Measurements from ENCODE around the gene NSD1. TPM values are rescaled to one million over a fixed set of nuclear protein-coding genes. Genes with fewer than 3 reads are reported as not detected.

Gene NSD1
- total RNA-seq, 3 donors from 2014 or later, result 59.3 to 103 (median 69.7) TPM

DNA sequence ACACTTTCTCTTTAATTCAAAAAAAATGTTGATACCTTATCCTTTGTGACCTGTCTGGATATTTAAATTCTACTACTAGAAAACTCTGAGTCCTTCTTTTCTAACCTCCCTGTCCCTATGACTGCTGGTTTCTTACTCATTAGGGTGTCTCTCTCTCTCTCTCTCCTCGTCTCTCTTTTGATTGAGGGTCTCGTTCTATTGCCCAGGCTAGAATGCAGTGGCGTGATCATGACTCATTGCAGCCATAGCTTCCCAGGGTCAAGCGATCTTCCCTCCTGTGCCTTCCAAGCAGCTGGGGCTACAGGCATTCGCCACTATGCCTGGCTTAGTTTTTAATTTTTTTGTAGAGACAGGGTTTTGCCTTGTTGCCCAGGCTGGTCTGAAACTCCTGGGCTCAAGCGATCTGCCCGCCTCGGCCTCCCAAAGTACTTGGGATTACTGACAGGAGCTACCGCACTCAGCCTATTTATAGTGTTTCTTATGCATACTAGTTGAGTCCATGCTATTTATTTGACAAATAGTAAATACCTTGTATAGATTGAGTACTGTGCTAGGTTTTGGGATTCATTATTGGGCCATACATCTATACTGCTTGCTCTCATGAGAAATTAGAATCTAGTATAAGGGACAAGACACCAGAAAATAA is 61.9 kb downstream of the NSD1 start:
- TF ChIP-seq, protein P1, sequence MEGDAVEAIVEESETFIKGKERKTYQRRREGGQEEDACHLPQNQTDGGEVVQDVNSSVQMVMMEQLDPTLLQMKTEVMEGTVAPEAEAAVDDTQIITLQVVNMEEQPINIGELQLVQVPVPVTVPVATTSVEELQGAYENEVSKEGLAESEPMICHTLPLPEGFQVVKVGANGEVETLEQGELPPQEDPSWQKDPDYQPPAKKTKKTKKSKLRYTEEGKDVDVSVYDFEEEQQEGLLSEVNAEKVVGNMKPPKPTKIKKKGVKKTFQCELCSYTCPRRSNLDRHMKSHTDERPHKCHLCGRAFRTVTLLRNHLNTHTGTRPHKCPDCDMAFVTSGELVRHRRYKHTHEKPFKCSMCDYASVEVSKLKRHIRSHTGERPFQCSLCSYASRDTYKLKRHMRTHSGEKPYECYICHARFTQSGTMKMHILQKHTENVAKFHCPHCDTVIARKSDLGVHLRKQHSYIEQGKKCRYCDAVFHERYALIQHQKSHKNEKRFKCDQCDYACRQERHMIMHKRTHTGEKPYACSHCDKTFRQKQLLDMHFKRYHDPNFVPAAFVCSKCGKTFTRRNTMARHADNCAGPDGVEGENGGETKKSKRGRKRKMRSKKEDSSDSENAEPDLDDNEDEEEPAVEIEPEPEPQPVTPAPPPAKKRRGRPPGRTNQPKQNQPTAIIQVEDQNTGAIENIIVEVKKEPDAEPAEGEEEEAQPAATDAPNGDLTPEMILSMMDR (IDR thresholded peaks at IDR 0.05), result no peak
- intact Hi-C loops (cut with DNase I, micrococcal nuclease), result no loop called here

DNA sequence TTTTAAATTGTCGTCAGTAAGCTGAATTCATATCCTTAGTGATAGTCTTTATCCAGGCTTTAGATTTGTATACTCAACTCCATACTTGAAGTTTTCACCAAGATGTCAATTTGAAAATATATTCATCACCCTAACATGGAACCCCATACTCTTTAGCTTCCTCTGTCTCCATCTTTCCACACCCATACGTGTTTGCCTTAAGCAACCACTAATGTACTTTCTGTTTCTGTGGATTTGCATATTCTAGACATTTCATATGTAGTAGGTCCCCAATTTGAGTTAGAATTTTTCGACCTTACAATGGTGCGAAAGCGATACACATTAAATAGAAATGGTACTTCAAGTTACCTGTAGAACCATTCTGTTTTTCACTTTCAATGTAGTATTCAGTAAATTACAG is 65.2 kb downstream of the NSD1 start:
- TF ChIP-seq, protein P1 (IDR thresholded peaks at IDR 0.05), result no peak
- Histone ChIP-seq H3K4me1 (ENCODE audit: low read depth) (no peaks in the 10 kb centered on the region), H3K4me3 (no peak overlapping the region), H3K9me3 (no peaks in the 10 kb centered on the region), H3K36me3 (ENCODE audit: low read depth) (no peaks in the 10 kb centered on the region)
- intact Hi-C loops (cut with DNase I, micrococcal nuclease), result no loop called here
- ATAC-seq, result no peak
- DNase-seq, result no peak

More for the DNA sequence above, 61.9 kb downstream of the NSD1 start:
- no peaks in the 10 kb centered on the region for H3K4me1 ChIP-seq (ENCODE audit: low read depth)
- H3K36me3 ChIP-seq (ENCODE audit: low read depth), result no peaks in the 10 kb centered on the region
- DNase-seq (no peak), ATAC-seq (no peak)
- no peak overlapping the region for H3K4me3 ChIP-seq
- H3K9me3 ChIP-seq, result no peaks in the 10 kb centered on the region

DNA sequence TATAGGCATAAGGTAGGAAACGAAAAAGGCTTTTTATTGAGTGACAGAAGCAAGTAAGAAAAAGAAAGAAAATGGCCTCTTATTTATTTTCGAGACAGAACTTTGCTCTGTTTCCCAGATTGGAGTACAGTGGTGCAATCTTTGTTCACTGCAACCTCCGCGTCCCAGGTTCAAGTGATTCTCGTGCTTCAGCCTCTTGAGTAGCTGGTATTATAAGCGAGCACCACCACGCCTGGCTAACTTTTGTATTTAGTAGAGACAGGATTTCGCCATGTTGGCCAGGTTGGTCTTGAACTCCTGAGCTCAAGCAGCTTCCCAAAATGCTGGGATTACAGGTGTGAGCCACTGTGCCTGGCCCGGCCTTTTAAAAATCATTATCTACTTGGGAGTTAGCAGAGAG is 70.7 kb downstream of the NSD1 start:
- intact Hi-C loops (cut with DNase I, micrococcal nuclease), result no loop called here
- TF ChIP-seq, protein P1 (IDR thresholded peaks at IDR 0.05), result no peak
- H3K36me3 ChIP-seq (ENCODE audit: low read depth), result peaks cover 5% of the 10 kb centered on the region

DNA sequence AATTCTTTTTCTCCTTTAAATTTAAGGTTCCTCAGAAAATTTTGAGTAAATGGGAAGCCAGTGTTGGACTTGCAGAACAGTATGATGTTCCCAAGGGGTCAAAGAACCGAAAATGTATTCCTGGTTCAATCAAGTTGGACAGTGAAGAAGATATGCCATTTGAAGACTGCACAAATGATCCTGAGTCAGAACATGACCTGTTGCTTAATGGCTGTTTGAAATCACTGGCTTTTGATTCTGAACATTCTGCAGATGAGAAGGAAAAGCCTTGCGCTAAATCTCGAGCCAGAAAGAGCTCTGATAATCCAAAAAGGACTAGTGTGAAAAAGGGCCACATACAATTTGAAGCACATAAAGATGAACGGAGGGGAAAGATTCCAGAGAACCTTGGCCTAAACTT is 76.0 kb downstream of the NSD1 start:
- Histone ChIP-seq H3K4me1 (ENCODE audit: low read depth) (no peaks in the 10 kb centered on the region), H3K9me3 (no peaks in the 10 kb centered on the region), H3K36me3 (ENCODE audit: low read depth) (peaks cover 5% of the 10 kb centered on the region), H3K4me3 (no peak overlapping the region)
- TF ChIP-seq, protein P1 (IDR thresholded peaks at IDR 0.05), result no peak
- DNase-seq, result no peak
- no peak for ATAC-seq
- intact Hi-C loops (cut with DNase I, micrococcal nuclease), result no loop called here

More for the DNA sequence above, 70.7 kb downstream of the NSD1 start:
- no peaks in the 10 kb centered on the region for H3K4me1 ChIP-seq (ENCODE audit: low read depth)
- no peak for ATAC-seq
- H3K4me3 ChIP-seq, result no peak overlapping the region
- H3K9me3 ChIP-seq, result no peaks in the 10 kb centered on the region
- DNase-seq, result no peak

DNA sequence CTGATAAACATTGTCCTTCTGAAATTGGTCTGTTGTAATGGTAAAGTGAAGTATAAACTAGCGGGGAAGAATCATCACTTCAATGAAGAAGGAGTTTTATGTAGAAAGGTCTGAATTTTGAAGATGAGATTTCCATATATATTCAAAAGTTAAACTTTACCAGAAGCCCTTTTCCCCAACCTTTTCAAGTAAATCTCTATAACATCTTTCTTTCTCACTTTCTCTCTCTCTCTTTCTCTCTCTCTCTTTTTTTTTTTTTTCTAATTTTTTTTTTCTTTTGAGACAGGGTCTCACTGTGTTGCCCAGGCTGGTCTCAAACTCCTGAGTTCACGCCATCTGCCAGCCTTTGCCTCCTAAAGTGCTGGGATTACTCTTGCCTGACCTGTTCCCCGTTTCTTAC is 78.7 kb downstream of the NSD1 start:
- TF ChIP-seq, protein P1 (IDR thresholded peaks at IDR 0.05), result no peak
- no peak for ATAC-seq
- Histone ChIP-seq H3K4me3 (no peak overlapping the region), H3K36me3 (ENCODE audit: low read depth) (no peaks in the 10 kb centered on the region), H3K9me3 (no peaks in the 10 kb centered on the region), H3K4me1 (ENCODE audit: low read depth) (no peaks in the 10 kb centered on the region)
- no peak for DNase-seq
- intact Hi-C loops (cut with DNase I, micrococcal nuclease), result no loop called here

DNA sequence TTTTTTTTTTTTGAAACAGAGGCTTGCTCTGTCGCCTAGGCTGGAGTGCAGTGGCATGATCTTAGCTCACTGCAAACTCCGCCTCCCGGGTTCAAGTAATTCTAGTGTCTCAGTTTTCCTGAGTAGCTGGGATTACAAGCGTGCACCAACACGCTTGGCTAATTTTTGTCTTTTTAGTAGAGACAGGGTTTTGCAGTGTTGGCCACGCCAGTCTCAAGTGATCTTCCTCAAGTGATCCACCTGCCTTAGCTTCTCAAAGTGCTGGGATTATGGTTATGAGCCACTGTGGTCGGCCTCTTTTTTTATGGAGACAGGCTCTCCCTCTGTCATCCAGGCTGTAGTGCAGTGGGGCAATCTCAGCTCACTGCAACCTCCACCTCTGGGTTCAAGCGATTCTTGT is 87.0 kb downstream of the NSD1 start:
- no peaks in the 10 kb centered on the region for H3K4me1 ChIP-seq (ENCODE audit: low read depth)
- TF ChIP-seq, protein P1 (IDR thresholded peaks at IDR 0.05), result no peak
- no peak overlapping the region for H3K4me3 ChIP-seq
- H3K9me3 ChIP-seq, result no peaks in the 10 kb centered on the region
- no peaks in the 10 kb centered on the region for H3K36me3 ChIP-seq (ENCODE audit: low read depth)
- intact Hi-C loops (cut with DNase I, micrococcal nuclease), result no loop called here
- ATAC-seq (no peak), DNase-seq (no peak)
